Left lung (tissue), 10 donors: ENCODE data around the gene FLYWCH1. TPM values are rescaled to one million over a fixed set of nuclear protein-coding genes. Genes with fewer than 3 reads are reported as not detected.

Experiments
- ATAC-seq: fragments of 200-7000 bp; cut with Tn5 transposase; one replicate; pipeline ENCODE4 v1.9.1; 2020; ENCODE audit warnings: moderate library complexity
- DNase-seq, 4 donors: peaks; one replicate each; pipeline ENCODE4 v3.0.0-alpha.2; 2013 to 2020
- H3K27ac ChIP-seq, 2 donors: fragments of 200-600 bp; sonication (generic) in 1 of 2; one replicate each; pipeline versions ENCODE4 v1.5.0 to v1.8.0; 2020 to 2021
- H3K27me3 ChIP-seq, 2 donors: fragments of 200-600 bp; sonication (generic) in 1 of 2; one replicate each; pipeline versions ENCODE4 v1.5.0 to v1.8.0; 2020 to 2021
- H3K36me3 ChIP-seq, 2 donors: fragments of 200-600 bp; sonication (generic) in 1 of 2; one replicate each; pipeline versions ENCODE4 v1.5.0 to v1.8.0; 2020 to 2021
- H3K4me1 ChIP-seq, 2 donors: fragments of 200-600 bp; one replicate each; pipeline ENCODE4 v1.8.0; 2021
- H3K4me3 ChIP-seq, 2 donors: fragments of 200-600 bp; sonication (generic) in 1 of 2; one replicate each; pipeline versions ENCODE4 v1.5.0 to v1.8.0; 2020 to 2021; ENCODE audit warnings: mild to moderate bottlenecking in 1 of 2
- H3K9me3 ChIP-seq, 2 donors: fragments of 200-600 bp; sonication (generic) in 1 of 2; one replicate each; pipeline versions ENCODE4 v1.5.0 to v1.8.0; 2020 to 2021
- intact Hi-C, 2 donors: fragments of 100-400 bp; cut with DNase I; formaldehyde crosslinking; loops; one replicate each; pipeline versions ENCODE4 v1.11.2 to v1.14.2; 2022
- polyA plus RNA-seq, 6 donors: library from polyadenylated mRNA; unstranded; fragments of 120-200 nt; gene quantifications; one replicate each; pipeline ENCODE4 v1.2.1, GENCODE V29; 2013; ENCODE audit not compliant: insufficient read length in 6 of 6
- total RNA-seq, 2 donors: library from RNA; stranded (reverse); fragmentation: NEBNext Ultra II Directional; extraction: Animal tissue kit (Norgen Biotek cat#: 25700); gene quantifications; one replicate each; pipeline ENCODE4 v1.2.1, GENCODE V29; 2021
- TF ChIP-seq, protein P1 (sequence below), 2 donors: fragments of 200-600 bp; sonication (generic) in 1 of 2; IDR thresholded peaks; one replicate each; pipeline versions ENCODE4 v1.5.0 to v1.8.0; 2021; ENCODE audit warnings: antibody characterized with exemption in 2 of 2
- donor health status: DM: no; HTN: yes; CAD: no.
- donor health status: DM: no; HTN: no; CAD: no.

Gene FLYWCH1
- total and polyA plus RNA-seq, 8 donors, result 17.2 to 42.9 (median 26.4) TPM

DNA sequence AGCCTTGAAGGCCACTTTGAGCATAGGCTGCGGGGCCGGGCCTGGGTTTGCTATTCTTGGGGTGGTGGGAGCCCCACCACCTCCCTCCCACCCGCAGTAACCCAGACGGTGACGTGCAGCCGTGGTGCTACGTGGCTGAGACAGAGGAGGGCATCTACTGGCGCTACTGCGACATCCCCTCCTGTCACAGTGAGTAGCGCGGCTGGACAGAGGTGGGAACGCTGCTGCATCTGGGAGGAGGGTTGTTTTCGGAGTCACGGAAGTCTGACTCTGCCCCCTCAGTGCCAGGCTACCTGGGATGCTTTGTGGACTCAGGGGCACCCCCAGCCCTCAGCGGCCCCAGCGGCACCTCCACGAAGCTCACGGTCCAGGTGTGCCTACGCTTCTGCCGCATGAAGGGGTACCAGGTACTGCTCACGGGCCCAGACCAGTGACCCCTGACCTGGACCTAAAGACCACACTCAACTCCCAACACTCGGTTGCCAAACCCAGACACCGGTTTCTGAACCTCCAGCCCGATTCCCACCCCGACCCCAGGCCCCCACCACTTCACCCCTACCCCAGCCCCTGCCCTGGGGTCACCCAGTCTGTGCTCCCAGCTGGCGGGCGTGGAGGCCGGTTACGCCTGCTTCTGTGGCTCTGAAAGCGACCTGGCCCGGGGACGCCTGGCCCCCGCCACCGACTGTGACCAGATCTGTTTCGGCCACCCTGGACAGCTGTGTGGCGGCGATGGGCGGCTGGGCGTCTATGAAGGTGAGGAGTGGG is 54.5 kb downstream of the FLYWCH1 start:
- peak overlapping the region in 1 of 2 donors; percentile 13 for H3K4me3 ChIP-seq
- TF ChIP-seq, protein P1, sequence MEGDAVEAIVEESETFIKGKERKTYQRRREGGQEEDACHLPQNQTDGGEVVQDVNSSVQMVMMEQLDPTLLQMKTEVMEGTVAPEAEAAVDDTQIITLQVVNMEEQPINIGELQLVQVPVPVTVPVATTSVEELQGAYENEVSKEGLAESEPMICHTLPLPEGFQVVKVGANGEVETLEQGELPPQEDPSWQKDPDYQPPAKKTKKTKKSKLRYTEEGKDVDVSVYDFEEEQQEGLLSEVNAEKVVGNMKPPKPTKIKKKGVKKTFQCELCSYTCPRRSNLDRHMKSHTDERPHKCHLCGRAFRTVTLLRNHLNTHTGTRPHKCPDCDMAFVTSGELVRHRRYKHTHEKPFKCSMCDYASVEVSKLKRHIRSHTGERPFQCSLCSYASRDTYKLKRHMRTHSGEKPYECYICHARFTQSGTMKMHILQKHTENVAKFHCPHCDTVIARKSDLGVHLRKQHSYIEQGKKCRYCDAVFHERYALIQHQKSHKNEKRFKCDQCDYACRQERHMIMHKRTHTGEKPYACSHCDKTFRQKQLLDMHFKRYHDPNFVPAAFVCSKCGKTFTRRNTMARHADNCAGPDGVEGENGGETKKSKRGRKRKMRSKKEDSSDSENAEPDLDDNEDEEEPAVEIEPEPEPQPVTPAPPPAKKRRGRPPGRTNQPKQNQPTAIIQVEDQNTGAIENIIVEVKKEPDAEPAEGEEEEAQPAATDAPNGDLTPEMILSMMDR (IDR thresholded peaks at IDR 0.05), result no peak
- H3K27me3 ChIP-seq, result peaks cover 69 to 75% of the 10 kb centered on the region in 2 donors
- H3K9me3 ChIP-seq, result no peaks in the 10 kb centered on the region
- H3K36me3 ChIP-seq, result no peaks in the 10 kb centered on the region
- no peak overlapping the region for H3K27ac ChIP-seq
- intact Hi-C loops, result no loop called here
- no peak for DNase-seq
- peaks cover 21 to 80% of the 10 kb centered on the region in 2 donors for H3K4me1 ChIP-seq
- ATAC-seq, result no peak

DNA sequence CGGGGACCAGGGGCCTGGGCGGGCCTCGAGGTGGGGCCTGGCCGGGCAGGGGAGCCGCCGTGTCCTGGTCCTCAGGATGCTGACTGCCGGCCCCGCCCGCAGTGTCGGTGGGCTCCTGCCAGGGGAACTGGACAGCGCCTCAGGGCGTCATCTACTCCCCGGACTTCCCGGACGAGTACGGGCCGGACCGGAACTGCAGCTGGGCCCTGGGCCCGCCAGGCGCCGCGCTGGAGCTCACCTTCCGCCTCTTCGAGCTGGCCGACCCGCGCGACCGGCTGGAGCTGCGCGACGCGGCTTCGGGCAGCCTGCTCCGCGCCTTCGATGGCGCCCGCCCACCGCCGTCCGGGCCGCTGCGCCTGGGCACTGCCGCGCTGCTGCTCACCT is 55.1 kb downstream of the FLYWCH1 start:
- Histone ChIP-seq H3K27ac (no peak overlapping the region), H3K4me1 (peaks cover 21 to 78% of the 10 kb centered on the region in 2 donors), H3K27me3 (peaks cover 68 to 70% of the 10 kb centered on the region in 2 donors), H3K9me3 (no peaks in the 10 kb centered on the region), H3K36me3 (peaks cover 0 to 2% of the 10 kb centered on the region in 2 donors), H3K4me3 (peak overlapping the region in 1 of 2 donors; percentile 13)
- TF ChIP-seq, protein P1 (IDR thresholded peaks at IDR 0.05), result no peak
- ATAC-seq (no peak), DNase-seq (peak in 2 of 4 donors; percentile 46 to 87)
- intact Hi-C loops, result no loop called here

DNA sequence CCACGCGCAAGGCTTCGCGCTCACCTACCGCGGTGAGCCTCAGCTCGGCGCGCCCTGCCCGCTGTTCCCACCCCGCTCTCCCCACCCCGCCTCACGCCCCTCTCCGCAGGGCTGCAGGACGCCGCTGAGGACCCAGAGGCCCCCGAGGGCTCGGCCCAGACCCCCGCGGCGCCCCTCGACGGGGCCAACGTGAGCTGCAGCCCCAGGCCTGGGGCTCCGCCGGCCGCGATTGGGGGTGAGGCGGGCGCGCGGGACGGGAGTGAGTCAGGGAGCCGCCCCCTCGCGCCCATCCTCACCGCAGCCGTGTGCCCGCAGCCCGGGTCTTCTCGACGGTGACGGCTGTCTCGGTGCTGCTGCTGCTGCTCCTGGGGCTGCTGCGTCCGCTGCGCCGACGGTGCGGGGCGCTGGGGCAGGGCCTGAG is 55.5 kb downstream of the FLYWCH1 start:
- intact Hi-C loops, result no loop called here
- DNase-seq (peak in 1 of 4 donors; percentile 77), ATAC-seq (no peak)
- H3K9me3 ChIP-seq, result no peaks in the 10 kb centered on the region
- TF ChIP-seq, protein P1 (IDR thresholded peaks at IDR 0.05), result no peak
- no peak overlapping the region for H3K27ac ChIP-seq
- peaks cover 21 to 78% of the 10 kb centered on the region in 2 donors for H3K4me1 ChIP-seq
- peak overlapping the region in 1 of 2 donors; percentile 13 for H3K4me3 ChIP-seq
- H3K36me3 ChIP-seq, result peaks cover 0 to 6% of the 10 kb centered on the region in 2 donors
- H3K27me3 ChIP-seq, result peaks cover 64 to 65% of the 10 kb centered on the region in 2 donors

DNA sequence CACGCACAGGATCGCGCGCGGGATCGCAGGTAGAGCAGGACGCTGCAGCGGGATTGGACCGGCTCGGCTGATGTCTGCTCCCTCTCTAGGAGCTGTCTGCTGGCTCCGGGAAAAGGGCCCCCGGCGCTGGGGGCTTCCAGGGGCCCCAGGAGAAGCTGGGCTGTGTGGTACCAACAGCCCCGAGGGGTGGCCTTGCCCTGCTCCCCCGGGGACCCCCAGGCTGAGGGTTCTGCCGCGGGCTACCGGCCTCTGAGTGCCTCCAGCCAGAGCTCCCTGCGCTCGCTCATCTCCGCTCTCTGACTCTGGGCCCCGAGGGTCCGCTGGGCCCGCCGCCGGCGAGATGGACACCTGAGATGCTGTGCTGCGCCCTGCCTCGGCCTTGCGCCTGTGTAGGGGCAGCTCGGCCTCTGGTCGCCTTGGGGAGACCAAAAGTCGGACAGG is 56.0 kb downstream of the FLYWCH1 start:
- ATAC-seq (no peak), DNase-seq (peak in 1 of 4 donors; percentile 71)
- intact Hi-C loops, result no loop called here
- H3K9me3 ChIP-seq, result no peaks in the 10 kb centered on the region
- TF ChIP-seq, protein P1 (IDR thresholded peaks at IDR 0.05), result no peak
- H3K27me3 ChIP-seq, result peaks cover 59 to 60% of the 10 kb centered on the region in 2 donors
- peaks cover 21 to 78% of the 10 kb centered on the region in 2 donors for H3K4me1 ChIP-seq
- no peak overlapping the region for H3K4me3 ChIP-seq
- no peak overlapping the region for H3K27ac ChIP-seq
- peaks cover 0 to 7% of the 10 kb centered on the region in 2 donors for H3K36me3 ChIP-seq

DNA sequence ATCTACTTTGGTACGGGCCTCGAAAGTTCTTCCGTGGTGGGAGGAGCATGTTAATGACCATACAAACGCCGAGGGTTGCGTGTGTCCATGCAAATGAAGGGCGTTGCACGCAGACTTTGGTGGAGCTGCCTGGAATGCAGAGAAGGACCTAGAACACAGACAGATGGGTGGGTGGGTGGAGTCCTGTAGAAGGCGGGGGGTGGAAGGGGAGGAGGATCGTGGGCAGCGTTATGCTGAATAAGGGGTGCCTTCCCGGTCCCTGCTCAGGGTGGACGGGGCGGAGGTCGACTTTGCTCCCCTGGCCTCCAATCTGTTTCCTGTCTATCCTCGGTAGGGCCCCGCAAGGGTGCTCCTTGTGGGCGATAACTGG is 56.6 kb downstream of the FLYWCH1 start:
- intact Hi-C loops, result no loop called here
- H3K4me1 ChIP-seq, result peaks cover 19 to 74% of the 10 kb centered on the region in 2 donors
- no peak overlapping the region for H3K27ac ChIP-seq
- no peak for DNase-seq
- peak overlapping the region; percentile 72 to 80 for H3K4me3 ChIP-seq
- no peak for ATAC-seq
- peaks cover 53 to 54% of the 10 kb centered on the region in 2 donors for H3K27me3 ChIP-seq
- TF ChIP-seq, protein P1 (IDR thresholded peaks at IDR 0.05), result no peak
- H3K9me3 ChIP-seq, result no peaks in the 10 kb centered on the region
- peaks cover 0 to 7% of the 10 kb centered on the region in 2 donors for H3K36me3 ChIP-seq
